Ishikawa (cell line): ENCODE results near the gene FBXO9.

ENCODE experiments used
- CEBPB ChIP-seq: IDR thresholded peaks from 2 replicates; pipeline ENCODE4 v1.6.1; 2012
- EGR1 ChIP-seq: IDR thresholded peaks from 2 replicates; pipeline ENCODE4 v1.6.1; 2012
- EP300 ChIP-seq: IDR thresholded peaks from 2 replicates; pipeline ENCODE4 v1.6.1; 2012; ENCODE audit warnings: borderline replicate concordance
- FOXM1 ChIP-seq: IDR thresholded peaks from 2 replicates; pipeline ENCODE4 v1.6.1; 2012; ENCODE audit warnings: low read depth, borderline replicate concordance
- NFIC ChIP-seq: IDR thresholded peaks from 2 replicates; pipeline ENCODE4 v1.6.1; 2012
- RAD21 ChIP-seq: IDR thresholded peaks from 2 replicates; pipeline ENCODE4 v1.6.1; 2012; ENCODE audit warnings: low read depth
- REST ChIP-seq: IDR thresholded peaks from 2 replicates; pipeline ENCODE4 v1.6.1; 2012; ENCODE audit warnings: low read depth, mild to moderate bottlenecking
- TAF1 ChIP-seq: IDR thresholded peaks from 2 replicates; pipeline ENCODE4 v1.6.1; 2012; ENCODE audit warnings: low read depth, mild to moderate bottlenecking
- YY1 ChIP-seq: IDR thresholded peaks from 2 replicates; pipeline ENCODE4 v1.6.1; 2012; ENCODE audit warnings: low read depth
- ZBTB7A ChIP-seq: IDR thresholded peaks from 2 replicates; pipeline ENCODE4 v1.6.1; 2012; ENCODE audit warnings: low read depth

DNA sequence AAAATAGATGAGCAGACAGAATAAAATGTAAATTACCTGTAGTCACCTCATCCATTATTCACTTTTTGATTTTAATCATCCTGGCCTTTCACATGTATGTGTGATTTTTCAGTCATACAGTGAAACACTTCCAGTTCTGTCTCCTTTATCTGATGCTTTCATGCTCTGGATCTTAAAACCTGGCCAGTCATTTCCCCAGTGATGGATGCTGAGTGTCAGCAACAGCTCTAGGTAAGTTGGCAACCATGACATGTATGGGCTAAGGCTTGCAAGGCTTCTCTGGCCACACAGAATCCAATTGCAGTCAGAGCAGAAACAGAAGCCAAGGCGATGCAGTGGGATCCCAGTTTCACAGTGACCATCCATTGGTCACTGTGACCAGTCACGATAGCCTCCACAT lies 35.8 kb downstream of the FBXO9 start:
- TF ChIP-seq RAD21 (no peak), EP300 (no peak), TAF1 (no peak), NFIC (no peak), YY1 (no peak), CEBPB (no peak), EGR1 (no peak), ZBTB7A (no peak), REST (no peak), FOXM1 (no peak)
